GM04504 (cell line): ENCODE data around the gene ENTREP3.

Experiments used
- DNase-seq: peaks from one replicate; pipeline ENCODE4 v3.0.0-alpha.2; 2012; ENCODE audit warnings: low read depth

Gene ENTREP3

DNA sequence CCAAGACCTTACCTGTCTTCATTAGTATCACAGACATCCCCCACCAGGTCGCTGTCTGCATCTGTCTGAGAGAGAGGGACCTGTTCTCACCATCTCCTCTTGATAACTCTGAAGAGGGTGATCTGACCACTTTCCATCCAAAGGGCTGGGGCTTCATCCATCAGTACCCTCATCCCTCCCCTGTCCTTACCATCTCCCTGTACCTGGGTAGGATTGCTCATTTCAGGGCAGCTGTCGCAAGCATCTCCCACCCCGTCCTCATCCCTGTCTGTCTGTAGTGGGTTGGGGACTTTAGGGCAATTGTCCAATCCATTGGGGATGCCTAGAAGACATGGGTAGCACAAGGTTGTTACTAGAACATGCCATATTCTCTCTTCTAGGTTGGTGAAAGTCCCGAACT is 55.5 kb downstream of the ENTREP3 start:
- no peak for DNase-seq

DNA sequence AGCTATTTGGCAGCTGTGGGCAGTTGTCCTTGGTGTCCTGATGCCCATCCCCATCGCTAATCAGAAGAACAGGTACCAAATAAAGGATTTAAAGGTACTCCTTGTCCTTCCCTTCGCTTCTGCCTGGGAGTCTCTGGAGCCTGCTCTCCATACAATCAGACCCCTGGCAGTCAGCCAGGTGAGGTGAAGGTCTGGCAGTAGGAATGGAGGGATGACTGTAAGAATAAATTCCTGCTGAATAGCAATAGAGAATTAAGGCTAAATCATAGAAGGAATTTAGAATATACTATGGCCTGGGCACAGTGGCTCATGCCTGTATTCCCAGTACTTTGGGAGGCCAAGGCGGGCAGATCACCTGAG is 56.8 kb downstream of the ENTREP3 start:
- no peak for DNase-seq

DNA sequence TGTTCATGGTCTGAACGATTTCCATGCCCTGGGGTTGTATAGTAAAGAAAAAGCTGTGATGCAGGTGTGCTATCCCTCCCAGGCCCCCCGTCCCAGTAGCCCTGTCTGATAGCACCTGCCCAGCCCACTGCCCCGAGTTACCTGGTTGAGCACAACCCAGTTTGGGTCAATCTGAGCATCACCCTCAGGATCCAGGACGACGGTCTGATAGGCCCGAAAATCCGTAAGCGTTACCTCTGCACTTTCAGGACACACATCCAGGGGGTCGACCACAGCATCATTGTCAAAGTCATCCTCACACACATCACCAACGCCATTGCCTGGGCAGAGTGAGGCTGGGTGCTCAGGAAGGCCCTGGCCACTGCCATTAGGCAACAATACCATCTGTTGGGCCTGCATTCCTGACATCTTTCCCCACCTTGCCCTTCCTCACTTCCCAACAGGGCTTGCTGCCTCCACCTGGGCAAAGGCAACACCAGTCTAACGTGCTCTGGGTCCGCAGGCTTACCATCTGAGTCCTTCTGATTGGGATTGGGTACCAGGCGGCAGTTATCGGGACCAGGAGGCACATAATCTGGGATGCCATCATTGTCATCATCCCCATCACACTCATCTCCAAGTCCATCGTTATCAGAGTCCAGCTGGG is 57.3 kb downstream of the ENTREP3 start:
- no peak for DNase-seq
